Choroid plexus epithelial cell (primary cell): ENCODE data around the gene PLD4.

ENCODE experiments used
- DNase-seq: peaks from one replicate; pipeline ENCODE4 v3.0.0-alpha.2; 2010; ENCODE audit warnings: low read depth
- H3K4me3 ChIP-seq: 2 replicates; pipeline ENCODE4 v1.5.1; 2011; ENCODE audit warnings: low read depth, mild to moderate bottlenecking, control low read depth, low read length, moderate library complexity
- TF ChIP-seq, protein P1 (sequence below): conservative IDR thresholded peaks from 2 replicates; pipeline ENCODE4 v1.5.1; 2011; ENCODE audit warnings: low read depth, mild to moderate bottlenecking, control low read depth, inconsistent platforms, low read length, moderate library complexity

The PLD4 gene

GRCh38 chr14:104976198-104977007 is 51.7 kb downstream of the PLD4 start:
- no peak overlapping the region for H3K4me3 ChIP-seq
- TF ChIP-seq, protein P1, sequence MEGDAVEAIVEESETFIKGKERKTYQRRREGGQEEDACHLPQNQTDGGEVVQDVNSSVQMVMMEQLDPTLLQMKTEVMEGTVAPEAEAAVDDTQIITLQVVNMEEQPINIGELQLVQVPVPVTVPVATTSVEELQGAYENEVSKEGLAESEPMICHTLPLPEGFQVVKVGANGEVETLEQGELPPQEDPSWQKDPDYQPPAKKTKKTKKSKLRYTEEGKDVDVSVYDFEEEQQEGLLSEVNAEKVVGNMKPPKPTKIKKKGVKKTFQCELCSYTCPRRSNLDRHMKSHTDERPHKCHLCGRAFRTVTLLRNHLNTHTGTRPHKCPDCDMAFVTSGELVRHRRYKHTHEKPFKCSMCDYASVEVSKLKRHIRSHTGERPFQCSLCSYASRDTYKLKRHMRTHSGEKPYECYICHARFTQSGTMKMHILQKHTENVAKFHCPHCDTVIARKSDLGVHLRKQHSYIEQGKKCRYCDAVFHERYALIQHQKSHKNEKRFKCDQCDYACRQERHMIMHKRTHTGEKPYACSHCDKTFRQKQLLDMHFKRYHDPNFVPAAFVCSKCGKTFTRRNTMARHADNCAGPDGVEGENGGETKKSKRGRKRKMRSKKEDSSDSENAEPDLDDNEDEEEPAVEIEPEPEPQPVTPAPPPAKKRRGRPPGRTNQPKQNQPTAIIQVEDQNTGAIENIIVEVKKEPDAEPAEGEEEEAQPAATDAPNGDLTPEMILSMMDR, result peak; percentile 90
- DNase-seq, result peak; percentile 82

DNA sequence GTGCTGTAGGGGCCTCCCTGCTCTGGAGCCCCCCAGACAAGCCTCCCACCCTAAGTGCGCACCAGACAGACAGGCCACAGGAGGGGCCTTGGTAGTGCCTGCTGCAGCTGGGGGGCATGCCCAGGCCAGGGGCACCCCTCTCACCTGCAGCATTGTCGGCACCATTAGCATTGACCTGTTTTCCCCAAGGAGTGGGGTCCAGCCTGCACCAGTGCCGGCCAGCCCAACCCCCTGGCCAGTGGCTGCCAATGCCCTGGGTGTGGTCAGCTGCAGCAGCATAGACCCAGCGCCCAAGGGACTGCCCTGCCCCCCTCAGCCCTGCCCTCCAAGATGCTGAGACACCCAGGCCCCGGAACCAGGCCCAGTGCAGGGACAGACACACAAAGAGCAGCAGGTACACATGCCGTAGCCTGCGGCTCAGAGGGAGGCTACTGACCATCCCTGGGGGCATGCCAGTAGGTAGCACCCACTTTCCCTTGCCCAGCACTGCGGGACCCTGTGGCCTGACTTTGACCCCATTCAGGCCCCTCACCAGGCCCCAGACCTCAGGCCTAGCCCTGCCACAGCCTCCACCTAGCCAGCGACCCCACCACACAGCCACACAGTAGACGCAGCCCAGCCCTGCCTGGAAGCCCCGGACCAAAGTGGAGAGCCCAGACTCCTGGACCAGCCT is 52.5 kb downstream of the PLD4 start:
- TF ChIP-seq, protein P1, result no peak
- DNase-seq, result no peak
- peak overlapping the region; percentile 48 for H3K4me3 ChIP-seq

- H3K4me3 ChIP-seq, result peak within 1 kb of the TSS; percentile 48
- TF ChIP-seq, protein P1, result no peak
- DNase-seq, result peak; percentile 68
Measured at GRCh38 chr14:104977681-104978653, 53.3 kb downstream of the PLD4 start, which contains the start of gene AHNAK2. Gene AHNAK2 (minus strand): TSS chr14:104978374. CDS start chr14:104978237, 137 bp downstream.

DNA sequence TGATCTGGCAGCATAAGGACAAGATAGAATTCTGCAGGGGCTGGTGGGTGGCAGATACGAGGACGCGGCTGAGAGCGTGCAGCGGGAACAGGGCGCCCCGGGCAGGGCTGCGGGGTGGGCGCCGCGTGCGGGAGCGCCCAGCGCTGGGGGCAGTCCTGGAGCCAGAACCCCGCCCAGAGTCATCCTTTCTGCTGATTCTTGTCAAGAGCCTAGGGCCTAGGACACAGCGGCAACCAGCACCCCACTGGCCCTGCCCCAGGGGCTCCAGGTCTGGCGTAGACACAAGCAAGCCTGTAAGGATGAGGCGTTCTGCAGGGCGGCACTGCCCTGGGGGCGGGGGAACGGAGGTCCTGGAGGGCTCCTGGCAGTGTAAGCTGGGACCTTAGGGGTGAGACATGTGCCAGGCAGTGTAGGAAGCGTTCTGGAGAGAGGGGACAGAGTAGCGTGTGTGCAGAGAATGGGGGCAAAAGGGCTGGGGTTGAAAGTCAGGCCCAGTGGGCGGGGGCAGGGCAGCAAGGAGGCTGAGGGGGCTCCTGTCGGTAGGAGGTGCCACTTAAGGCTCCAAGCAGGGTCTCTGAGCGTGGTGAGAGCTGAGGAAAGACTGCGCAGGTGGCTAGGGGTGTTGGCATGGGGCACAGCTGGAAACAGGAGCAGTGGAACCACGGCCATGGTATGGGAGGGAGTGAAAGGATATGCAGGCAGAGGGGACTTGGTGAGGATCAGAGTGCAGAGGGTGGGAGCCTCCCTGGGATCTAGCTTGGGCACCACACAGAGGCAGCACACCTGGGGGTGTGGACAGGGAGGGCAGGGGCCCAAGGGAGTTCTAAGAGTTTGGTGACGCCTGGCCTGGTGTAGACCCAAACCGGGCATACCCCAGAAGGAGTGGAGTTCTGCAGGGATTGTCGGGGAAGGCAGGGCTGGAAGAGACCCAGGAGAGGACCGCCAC is 54.3 kb downstream of the PLD4 start:
- H3K4me3 ChIP-seq, result peak overlapping the region; percentile 43
- TF ChIP-seq, protein P1, result no peak
- no peak for DNase-seq

GRCh38 chr14:104979758-104980610 is 55.3 kb downstream of the PLD4 start:
- DNase-seq, result peak; percentile 42
- TF ChIP-seq, protein P1, result no peak

More at GRCh38 chr14:104979758-104980610, 55.3 kb downstream of the PLD4 start:
- no peak overlapping the region for H3K4me3 ChIP-seq
